Activated T-cell treated with anti-CD3 and anti-CD28 coated beads, Interleukin-2, amount 50 U/mL, for 24 hours (primary cell): ENCODE measurements around the gene PRM2.

Experiments
- DNase-seq: peaks from one replicate; pipeline ENCODE4 v3.0.0-alpha.2; 2020
- H3K27ac Mint-ChIP-seq: 2 replicates; pipeline ENCODE4 v1.8.0; 2020; ENCODE audit warnings: mild to moderate bottlenecking, mixed read lengths
- H3K27me3 Mint-ChIP-seq: 2 replicates; pipeline ENCODE4 v1.8.0; 2020; ENCODE audit warnings: mixed read lengths
- H3K36me3 Mint-ChIP-seq: 2 replicates; pipeline ENCODE4 v1.8.0; 2020; ENCODE audit warnings: low read depth, mixed read lengths
- H3K4me1 Mint-ChIP-seq: 2 replicates; pipeline ENCODE4 v1.8.0; 2020; ENCODE audit warnings: low read depth, mixed read lengths
- H3K4me3 Mint-ChIP-seq: 2 replicates; pipeline ENCODE4 v1.8.0; 2020; ENCODE audit warnings: mild to moderate bottlenecking, moderate library complexity, mixed read lengths
- H3K9me3 Mint-ChIP-seq: 2 replicates; pipeline ENCODE4 v1.8.0; 2020; ENCODE audit warnings: mixed read lengths

PRM2 gene

GRCh38 chr16:11280616-11281522 lies 4.6 kb upstream of the PRM2 start, which contains the start of gene PRM1:
TSS of gene PRM1 (minus strand) at chr16:11281330. CDS start at chr16:11281238, 92 bp downstream.
- H3K36me3 Mint-ChIP-seq: no peaks in the 10 kb centered on the region
- H3K27ac Mint-ChIP-seq: no peak within 1 kb of the TSS
- H3K4me3 Mint-ChIP-seq: no peak within 1 kb of the TSS
- no peaks in the 10 kb centered on the region for H3K9me3 Mint-ChIP-seq
- H3K27me3 Mint-ChIP-seq: no peaks in the 10 kb centered on the region
- peaks cover 10% of the 10 kb centered on the region for H3K4me1 Mint-ChIP-seq
- no peak for DNase-seq

- DNase-seq: no peak
- Mint-ChIP-seq H3K4me1 (peaks cover 2% of the 10 kb centered on the region), H3K27me3 (no peaks in the 10 kb centered on the region), H3K4me3 (no peak overlapping the region), H3K27ac (no peak overlapping the region), H3K36me3 (no peaks in the 10 kb centered on the region), H3K9me3 (no peaks in the 10 kb centered on the region)
Observed at GRCh38 chr16:11278681-11279628, 2.7 kb upstream of the PRM2 start.

- H3K4me1 Mint-ChIP-seq: peaks cover 2% of the 10 kb centered on the region
- no peak for DNase-seq
Observed at GRCh38 chr16:11277607-11278337, 1.5 kb upstream of the PRM2 start.

GRCh38 chr16:11276896-11277593 lies 765 bp upstream of the PRM2 start:
- Mint-ChIP-seq H3K9me3 (no peaks in the 10 kb centered on the region), H3K27ac (no peak overlapping the region), H3K4me1 (peaks cover 1% of the 10 kb centered on the region), H3K27me3 (no peaks in the 10 kb centered on the region), H3K36me3 (no peaks in the 10 kb centered on the region), H3K4me3 (no peak overlapping the region)
- no peak for DNase-seq

More at GRCh38 chr16:11277607-11278337, 1.5 kb upstream of the PRM2 start:
- H3K4me3 Mint-ChIP-seq: no peak overlapping the region
- H3K9me3 Mint-ChIP-seq: no peaks in the 10 kb centered on the region
- no peak overlapping the region for H3K27ac Mint-ChIP-seq
- H3K27me3 Mint-ChIP-seq: no peaks in the 10 kb centered on the region
- H3K36me3 Mint-ChIP-seq: no peaks in the 10 kb centered on the region

GRCh38 chr16:11274964-11275363 lies 1.3 kb downstream of the PRM2 start:
- no peaks in the 10 kb centered on the region for H3K9me3 Mint-ChIP-seq
- H3K27me3 Mint-ChIP-seq: no peaks in the 10 kb centered on the region
- no peaks in the 10 kb centered on the region for H3K36me3 Mint-ChIP-seq
- H3K4me3 Mint-ChIP-seq: no peak overlapping the region
- H3K4me1 Mint-ChIP-seq: no peaks in the 10 kb centered on the region
- no peak for DNase-seq
- no peak overlapping the region for H3K27ac Mint-ChIP-seq

- DNase-seq: no peak
- no peak overlapping the region for H3K27ac Mint-ChIP-seq
Observed at GRCh38 chr16:11273721-11274324, 2.5 kb downstream of the PRM2 start.

GRCh38 chr16:11272921-11273720 lies 3.2 kb downstream of the PRM2 start, which contains the start of gene PRM3:
TSS of gene PRM3 (minus strand) at chr16:11273629. CDS start at chr16:11273595, 34 bp downstream.
- no peaks in the 10 kb centered on the region for H3K4me1 Mint-ChIP-seq
- H3K27ac Mint-ChIP-seq: no peak within 1 kb of the TSS
- no peaks in the 10 kb centered on the region for H3K36me3 Mint-ChIP-seq
- H3K9me3 Mint-ChIP-seq: no peaks in the 10 kb centered on the region
- no peaks in the 10 kb centered on the region for H3K27me3 Mint-ChIP-seq
- no peak within 1 kb of the TSS for H3K4me3 Mint-ChIP-seq
- no peak for DNase-seq

More at GRCh38 chr16:11273721-11274324, 2.5 kb downstream of the PRM2 start:
- H3K27me3 Mint-ChIP-seq: no peaks in the 10 kb centered on the region
- no peaks in the 10 kb centered on the region for H3K36me3 Mint-ChIP-seq
- no peaks in the 10 kb centered on the region for H3K4me1 Mint-ChIP-seq
- H3K9me3 Mint-ChIP-seq: no peaks in the 10 kb centered on the region
- no peak overlapping the region for H3K4me3 Mint-ChIP-seq

GRCh38 chr16:11272484-11272883 lies 3.8 kb downstream of the PRM2 start:
- H3K4me1 Mint-ChIP-seq: no peaks in the 10 kb centered on the region

GRCh38 chr16:11271610-11272009 lies 4.7 kb downstream of the PRM2 start:
- DNase-seq: no peak
- no peaks in the 10 kb centered on the region for H3K4me1 Mint-ChIP-seq
- H3K9me3 Mint-ChIP-seq: no peaks in the 10 kb centered on the region
- H3K4me3 Mint-ChIP-seq: no peak overlapping the region
- H3K36me3 Mint-ChIP-seq: no peaks in the 10 kb centered on the region
- no peaks in the 10 kb centered on the region for H3K27me3 Mint-ChIP-seq
- H3K27ac Mint-ChIP-seq: no peak overlapping the region

More at GRCh38 chr16:11272484-11272883, 3.8 kb downstream of the PRM2 start:
- Mint-ChIP-seq H3K4me3 (no peak overlapping the region), H3K27me3 (no peaks in the 10 kb centered on the region), H3K36me3 (no peaks in the 10 kb centered on the region), H3K27ac (no peak overlapping the region), H3K9me3 (no peaks in the 10 kb centered on the region)
- DNase-seq: no peak

- Mint-ChIP-seq H3K27me3 (no peaks in the 10 kb centered on the region), H3K4me1 (peaks cover under 1% of the 10 kb centered on the region), H3K4me3 (no peak overlapping the region), H3K9me3 (no peaks in the 10 kb centered on the region), H3K36me3 (no peaks in the 10 kb centered on the region), H3K27ac (no peak overlapping the region)
- DNase-seq: no peak
Observed at GRCh38 chr16:11270602-11271162, 5.6 kb downstream of the PRM2 start.

GRCh38 chr16:11268921-11269375 lies 7.3 kb downstream of the PRM2 start, which contains the start of gene TNP2:
TSS of gene TNP2 (minus strand) at chr16:11269325. CDS start at chr16:11269262, 63 bp downstream.
- Mint-ChIP-seq H3K9me3 (no peaks in the 10 kb centered on the region), H3K4me1 (peaks cover 15% of the 10 kb centered on the region), H3K27me3 (no peaks in the 10 kb centered on the region), H3K4me3 (no peak within 1 kb of the TSS), H3K27ac (no peak within 1 kb of the TSS), H3K36me3 (no peaks in the 10 kb centered on the region)
- no peak for DNase-seq

GRCh38 chr16:11265124-11265523 lies 11.2 kb downstream of the PRM2 start:
- Mint-ChIP-seq H3K9me3 (no peaks in the 10 kb centered on the region), H3K4me1 (peaks cover 37% of the 10 kb centered on the region), H3K27me3 (no peaks in the 10 kb centered on the region), H3K27ac (no peak overlapping the region), H3K36me3 (no peaks in the 10 kb centered on the region), H3K4me3 (no peak overlapping the region)
- no peak for DNase-seq
